SK-N-SH (cell line): Measurements from ENCODE around the gene RAC2. TPM values are rescaled to one million over a fixed set of nuclear protein-coding genes. Genes with fewer than 3 reads are reported as not detected.
A peak's percentile ranks its signal among the peaks of the same experiment; 100 is the strongest.

Experiments used
- CTCF ChIA-PET: fragments of 300-600, 350-600 bp; formaldehyde crosslinking; extraction: SDS; loops from one replicate; lab custom pipeline; 2021; lab: Yijun Ruan, JAX
- POLR2A ChIA-PET: fragments of 350-600 bp; sonication (Branson Sonifier 250); formaldehyde crosslinking; extraction: SDS; loops from one replicate; lab custom pipeline; 2020; ENCODE audit warnings: antibody characterized with exemption, inconsistent platforms; lab: Yijun Ruan, JAX
- DNase-seq: peaks from one replicate; pipeline ENCODE4 v3.0.0; 2012
- H2AFZ ChIP-seq: fragments of 200-600 bp; sonication (generic); 2 replicates; pipeline ENCODE4 v1.8.1; 2016; ENCODE audit warnings: antibody characterized with exemption, mild to moderate bottlenecking, low read depth
- H3F3A ChIP-seq: fragments of 200-600 bp; sonication (generic); replicated peaks from 2 replicates; pipeline ENCODE3; 2016; ENCODE audit warnings: antibody characterized with exemption, mild to moderate bottlenecking; ENCODE audit not compliant: insufficient read depth
- H3K27ac ChIP-seq, 2 experiments: fragments of 200-500 bp in 1 of 2; fragments of 200-600 bp in 1 of 2; sonication (Bioruptor generic) in 1 of 2; sonication (generic), shearing (Covaris generic) in 1 of 2; 2 replicates each; pipeline versions ENCODE4 v1.5.1 to v1.6.1; 2014 to 2016; ENCODE audit warnings: low read depth in 2 of 2, inconsistent platforms in 1 of 2, low read length in 1 of 2, mild to moderate bottlenecking in 1 of 2, mixed read lengths in 1 of 2
- H3K27me3 ChIP-seq: fragments of 200-600 bp; sonication (generic), shearing (Covaris generic); 2 replicates; pipeline ENCODE4 v1.6.1; 2016; ENCODE audit warnings: mixed run types; ENCODE audit not compliant: insufficient read depth
- H3K36me3 ChIP-seq, 2 experiments: fragments of 200-500 bp in 1 of 2; fragments of 200-600 bp in 1 of 2; sonication (Bioruptor generic) in 1 of 2; sonication (generic) in 1 of 2; replicated peaks in 1 of 2; 2 replicates each; pipeline versions ENCODE3 to v1.5.1; 2014 to 2016; ENCODE audit warnings: low read length in 1 of 2, mild to moderate bottlenecking in 1 of 2; ENCODE audit not compliant: insufficient read depth in 2 of 2, control insufficient read depth in 1 of 2
- H3K4me1 ChIP-seq, 2 experiments: fragments of 200-500 bp in 1 of 2; fragments of 200-600 bp in 1 of 2; sonication (Bioruptor generic) in 1 of 2; sonication (generic), shearing (Covaris generic) in 1 of 2; 2 replicates each; pipeline versions ENCODE4 v1.5.1 to v1.6.1; 2014 to 2016; ENCODE audit warnings: low read depth in 1 of 2, low read length in 1 of 2, mixed run types in 1 of 2; ENCODE audit not compliant: insufficient read depth in 2 of 2, control insufficient read depth in 1 of 2
- H3K4me2 ChIP-seq: fragments of 200-600 bp; sonication (generic), shearing (Covaris generic); 2 replicates; pipeline ENCODE4 v1.6.1; 2017; ENCODE audit warnings: mixed run types
- H3K4me3 ChIP-seq, 2 experiments: fragments of 200-500 bp in 1 of 2; fragments of 200-600 bp in 1 of 2; sonication (Bioruptor generic) in 1 of 2; sonication (generic), shearing (Covaris generic) in 1 of 2; 2 replicates each; pipeline versions ENCODE4 v1.5.1 to v1.8.1; 2014 to 2016; ENCODE audit warnings: low read depth in 2 of 2, inconsistent platforms in 1 of 2, low read length in 1 of 2, mild to moderate bottlenecking in 1 of 2, mixed read lengths in 1 of 2, moderate library complexity in 1 of 2
- H3K79me2 ChIP-seq: fragments of 200-600 bp; sonication (generic); 2 replicates; pipeline ENCODE4 v1.8.1; 2017; ENCODE audit warnings: mild to moderate bottlenecking; ENCODE audit not compliant: insufficient read depth
- H3K9ac ChIP-seq: fragments of 200-600 bp; sonication (generic); 2 replicates; pipeline ENCODE4 v1.6.1; 2017; ENCODE audit warnings: mixed run types
- H3K9me2 ChIP-seq: fragments of 200-600 bp; sonication (generic); 2 replicates; pipeline ENCODE4 v1.6.1; 2017; ENCODE audit warnings: mixed run types
- H3K9me3 ChIP-seq: fragments of 200-600 bp; sonication (generic); 2 replicates; pipeline ENCODE4 v1.6.1; 2017; ENCODE audit warnings: mixed run types, mild to moderate bottlenecking, moderate library complexity
- H4K20me1 ChIP-seq: fragments of 200-600 bp; sonication (generic); 2 replicates; pipeline ENCODE4 v1.6.1; 2017; ENCODE audit warnings: mild to moderate bottlenecking, mixed run types; ENCODE audit not compliant: insufficient read depth
- CHD2 ChIP-seq: fragments of 150-350 bp; IDR thresholded peaks from 2 replicates; pipeline ENCODE4 v1.6.1; 2018; ENCODE audit warnings: low read length; ENCODE audit not compliant: partially characterized antibody
- ELF1 ChIP-seq: IDR thresholded peaks from 2 replicates; pipeline ENCODE4 v1.4.0; 2012
- EP300 ChIP-seq, 2 experiments: IDR thresholded peaks; 2 replicates each; pipeline versions ENCODE4 v1.4.0 to v1.6.1; 2012; ENCODE audit warnings: borderline replicate concordance in 1 of 2, low read depth in 1 of 2, low read length in 1 of 2
- FOXJ3 ChIP-seq: sonication (generic); formaldehyde crosslinking; IDR thresholded peaks from 2 replicates; pipeline ENCODE4 v1.5.1; 2020; ENCODE audit warnings: mild to moderate bottlenecking, missing genetic modification reagents
- GABPA ChIP-seq: IDR thresholded peaks from 2 replicates; pipeline ENCODE4 v1.4.0; 2012; ENCODE audit warnings: low read depth, mild to moderate bottlenecking
- GATA2 ChIP-seq: sonication (generic); formaldehyde crosslinking; IDR thresholded peaks from 2 replicates; pipeline ENCODE4 v1.5.0; 2020; ENCODE audit warnings: mild to moderate bottlenecking, missing genetic modification reagents
- IRF3 ChIP-seq: fragments of 150-350 bp; IDR thresholded peaks from 2 replicates; pipeline ENCODE4 v1.6.1; 2016; ENCODE audit warnings: mild to moderate bottlenecking, low read depth, low read length
- MAX ChIP-seq: IDR thresholded peaks from 2 replicates; pipeline ENCODE4 v1.4.0; 2012; ENCODE audit warnings: low read depth
- MEF2A ChIP-seq: IDR thresholded peaks from 2 replicates; pipeline ENCODE4 v1.4.0; 2012; ENCODE audit warnings: low read depth, borderline replicate concordance
- NFIC ChIP-seq: IDR thresholded peaks from 2 replicates; pipeline ENCODE4 v1.4.0; 2012; ENCODE audit warnings: borderline replicate concordance
- POLR2AphosphoS5 ChIP-seq: IDR thresholded peaks from 2 replicates; pipeline ENCODE4 v1.6.1; 2012; ENCODE audit warnings: low read depth, low read length
- RCOR1 ChIP-seq: fragments of 150-350 bp; IDR thresholded peaks from 2 replicates; pipeline ENCODE4 v1.6.1; 2017; ENCODE audit warnings: antibody characterized with exemption, low read length
- RFX5 ChIP-seq: IDR thresholded peaks from 2 replicates; pipeline ENCODE4 v1.6.1; 2012; ENCODE audit warnings: mild to moderate bottlenecking, improper control_type of control experiment, low read length
- SIN3A ChIP-seq: IDR thresholded peaks from 2 replicates; pipeline ENCODE4 v1.6.1; 2012; ENCODE audit warnings: low read depth, mild to moderate bottlenecking, low read length, moderate library complexity, borderline replicate concordance
- TAF1 ChIP-seq: IDR thresholded peaks from 2 replicates; pipeline ENCODE4 v1.6.1; 2012; ENCODE audit warnings: low read depth, mild to moderate bottlenecking, low read length, moderate library complexity, borderline replicate concordance
- WGBS: methylation state at CpG from one replicate; pipeline ENCODE4 v1.1.6; 2017; ENCODE audit warnings: low lambda C conversion rate; 5-methylcytosine and 5-hydroxymethylcytosine counted together
- polyA plus RNA-seq, 3 experiments: library from polyadenylated mRNA; depleted of rRNA; stranded (reverse); fragments of >200 nt; gene quantifications; 2 replicates each; pipeline ENCODE4 v1.2.3, GENCODE V29; 2012

The RAC2 gene
- polyA plus RNA-seq, 1 of the 3 experiments (the other 2 are of a cell fraction): 29.9 TPM

- no peak for TF ChIP-seq RCOR1
- no peak for TF ChIP-seq MAX
- TF ChIP-seq MEF2A: no peak
- TF ChIP-seq SIN3A: 0 out of 2 replicates have a peak, but pooled peaks have one; percentile 19
- no peak for TF ChIP-seq RFX5
- TF ChIP-seq ELF1: no peak
- TF ChIP-seq IRF3: no peak
- TF ChIP-seq GABPA: no peak
- no peak for TF ChIP-seq TAF1
- TF ChIP-seq EP300 (IDR thresholded peaks at IDR 0.05; ENCODE audit: borderline replicate concordance in 1 of 2, low read depth in 1 of 2, low read length in 1 of 2): no peak
- TF ChIP-seq GATA2 (CRISPR knock-in tag): peak; percentile 40
- TF ChIP-seq FOXJ3 (CRISPR knock-in tag): no peak
Measured at GRCh38 chr22:37196539-37197450, 47.3 kb downstream of the RAC2 start (continued).

- Histone ChIP-seq H2AFZ (no peak overlapping the region), H3K9ac (no peak overlapping the region), H3K4me1 (peaks cover 19 to 28% of the 10 kb centered on the region in 2 experiments), H3K27me3 (no peaks in the 10 kb centered on the region), H3K79me2 (no peaks in the 10 kb centered on the region; the same call in 1 of the 2 replicates), H3K4me2 (no peak overlapping the region), H3K36me3 (no peaks in the 10 kb centered on the region), H3K9me3 (no peaks in the 10 kb centered on the region), H3F3A (peaks cover 25% of the 10 kb centered on the region), H4K20me1 (no peaks in the 10 kb centered on the region), H3K27ac (no peak overlapping the region; a peak in 1 of 4 replicates), H3K9me2 (no peaks in the 10 kb centered on the region), H3K4me3 (no peak overlapping the region)
- TF ChIP-seq MAX (no peak), NFIC (0 out of 2 replicates have a peak, but pooled peaks have one; percentile 5), POLR2AphosphoS5 (no peak), CHD2 (no peak)
- ChIA-PET POLR2A (no interaction called here), CTCF (interaction anchor here (1.6 to 7.7 kb wide), 3 partner anchors 17 to 75 kb away, joined by 4 to 190 read pairs (median 156); partner anchors contain the start of gene C1QTNF6)
- DNase-seq: no peak
- 92% methylated on average over 4 of the region's 4 CpGs for WGBS
Measured at GRCh38 chr22:37195921-37196320, 48.1 kb downstream of the RAC2 start.
